Measurements from ENCODE around the gene INPP5A. TPM values are rescaled to one million over a fixed set of nuclear protein-coding genes. Genes with fewer than 3 reads are reported as not detected.
"Not testable (repeated sequence)": the region's sequence is repeated elsewhere in the genome, so short reads cannot be mapped to it uniquely, and the experiment has no call there.

The INPP5A gene
- polyA plus RNA-seq, 4 donors = 21.1 to 25.0 (median 22.8) TPM

DNA sequence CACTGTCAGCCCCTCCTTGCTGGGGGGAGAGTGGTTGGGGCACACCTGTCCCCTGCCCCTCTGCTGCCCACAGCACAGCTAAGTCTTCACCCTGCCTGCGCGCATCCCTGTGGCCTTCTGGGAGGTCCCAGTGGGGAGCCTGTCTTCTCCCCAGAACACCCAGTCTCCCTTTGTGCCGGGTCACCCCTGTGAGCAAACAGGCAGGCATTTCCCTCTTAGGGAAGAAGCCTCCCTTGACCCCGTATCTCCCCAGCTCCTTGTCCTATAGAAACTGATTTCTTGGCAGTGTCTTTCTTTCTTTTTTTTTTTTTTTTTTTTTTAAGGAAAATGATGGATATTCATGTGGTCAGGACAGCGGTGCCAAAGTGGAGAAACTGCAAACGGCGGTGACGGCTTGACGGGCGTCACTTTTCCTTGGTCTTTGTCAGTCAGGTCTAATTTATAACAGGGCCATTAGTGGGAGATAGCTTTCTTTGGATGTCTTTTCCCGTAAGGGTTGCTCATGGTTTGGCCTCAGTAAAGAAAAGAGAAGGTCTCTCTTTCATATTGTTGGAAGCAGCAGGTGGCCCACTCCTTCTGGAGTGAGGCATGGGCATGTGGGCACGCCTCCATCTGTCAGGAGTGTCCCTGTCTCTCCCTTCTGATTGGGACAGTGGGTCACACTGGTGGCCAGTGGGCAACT is 133.1 kb downstream of the INPP5A start:
- DNase-seq (no peak), FAIRE-seq (no peak)
- Histone ChIP-seq H3K27me3 (ENCODE audit: control insufficient read depth in 3 of 3, insufficient read depth in 3 of 3, low read length in 3 of 3) (no peaks in the 10 kb centered on the region), H3K4me3 (ENCODE audit: low read depth in 1 of 3, low read length in 3 of 3) (no peak overlapping the region), H3K9me3 (ENCODE audit: control insufficient read depth in 2 of 2, insufficient read depth in 1 of 2, low read depth in 1 of 2, low read length in 1 of 2) (peaks cover 0 to 2% of the 10 kb centered on the region in 2 donors), H3K4me1 (ENCODE audit: control insufficient read depth in 3 of 3, insufficient read depth in 2 of 3, low read depth in 1 of 3, low read length in 2 of 3) (no peaks in the 10 kb centered on the region), H3K36me3 (ENCODE audit: control insufficient read depth in 3 of 3, insufficient read depth in 2 of 3, low read depth in 1 of 3, low read length in 3 of 3) (peaks cover 0 to 11% (median 0%) of the 10 kb centered on the region in 3 donors), H3K27ac (ENCODE audit: low read depth in 1 of 3, low read length in 2 of 3) (no peak overlapping the region)
- 93 to 96% (median 94%) methylated on average over 12 of the region's 12 CpGs for WGBS, 3 donors

GRCh38 chr10:132671228-132672154 is 133.9 kb downstream of the INPP5A start:
- no peaks in the 10 kb centered on the region for H3K27me3 ChIP-seq (ENCODE audit: control insufficient read depth in 3 of 3, insufficient read depth in 3 of 3, low read length in 3 of 3)
- 84 to 90% (median 85%) methylated on average over 22 to 25 of the region's 25 CpGs for WGBS, 3 donors
- no peak overlapping the region for H3K4me3 ChIP-seq (ENCODE audit: low read depth in 1 of 3, low read length in 3 of 3)
- DNase-seq (peak in 1 of 2 donors; percentile 19), FAIRE-seq (no peak)
- H3K27ac ChIP-seq (ENCODE audit: low read depth in 1 of 3, low read length in 2 of 3) = no peak overlapping the region
- H3K4me1 ChIP-seq (ENCODE audit: control insufficient read depth in 3 of 3, insufficient read depth in 2 of 3, low read depth in 1 of 3, low read length in 2 of 3) = no peaks in the 10 kb centered on the region
- H3K9me3 ChIP-seq (ENCODE audit: control insufficient read depth in 2 of 2, insufficient read depth in 1 of 2, low read depth in 1 of 2, low read length in 1 of 2) = peaks cover 0 to 2% of the 10 kb centered on the region in 2 donors
- H3K36me3 ChIP-seq (ENCODE audit: control insufficient read depth in 3 of 3, insufficient read depth in 2 of 3, low read depth in 1 of 3, low read length in 3 of 3) = peaks cover 0 to 11% (median 0%) of the 10 kb centered on the region in 3 donors

GRCh38 chr10:132673746-132674145 is 136.2 kb downstream of the INPP5A start:
- 96 to 99% (median 98%) methylated on average over 4 of the region's 4 CpGs for WGBS, 3 donors
- not testable (repeated sequence) for DNase-seq; H3K4me3 ChIP-seq (ENCODE audit: low read depth in 1 of 3, low read length in 3 of 3); H3K27ac ChIP-seq (ENCODE audit: low read depth in 1 of 3, low read length in 2 of 3); H3K9me3 ChIP-seq (ENCODE audit: control insufficient read depth in 2 of 2, insufficient read depth in 1 of 2, low read depth in 1 of 2, low read length in 1 of 2); H3K27me3 ChIP-seq (ENCODE audit: control insufficient read depth in 3 of 3, insufficient read depth in 3 of 3, low read length in 3 of 3); H3K4me1 ChIP-seq (ENCODE audit: control insufficient read depth in 3 of 3, insufficient read depth in 2 of 3, low read depth in 1 of 3, low read length in 2 of 3); FAIRE-seq
- H3K36me3 ChIP-seq (ENCODE audit: control insufficient read depth in 3 of 3, insufficient read depth in 2 of 3, low read depth in 1 of 3, low read length in 3 of 3) = peaks cover 0 to 18% (median 0%) of the 10 kb centered on the region in 3 donors

GRCh38 chr10:132674311-132674710 is 136.7 kb downstream of the INPP5A start:
- no peak for DNase-seq
- FAIRE-seq = no peak
- no peaks in the 10 kb centered on the region for H3K27me3 ChIP-seq (ENCODE audit: control insufficient read depth in 3 of 3, insufficient read depth in 3 of 3, low read length in 3 of 3)
- peaks cover 0 to 2% of the 10 kb centered on the region in 2 donors for H3K9me3 ChIP-seq (ENCODE audit: control insufficient read depth in 2 of 2, insufficient read depth in 1 of 2, low read depth in 1 of 2, low read length in 1 of 2)
- H3K4me1 ChIP-seq (ENCODE audit: control insufficient read depth in 3 of 3, insufficient read depth in 2 of 3, low read depth in 1 of 3, low read length in 2 of 3) = no peaks in the 10 kb centered on the region
- no peak overlapping the region for H3K4me3 ChIP-seq (ENCODE audit: low read depth in 1 of 3, low read length in 3 of 3)
- H3K27ac ChIP-seq (ENCODE audit: low read depth in 1 of 3, low read length in 2 of 3) = no peak overlapping the region
- H3K36me3 ChIP-seq (ENCODE audit: control insufficient read depth in 3 of 3, insufficient read depth in 2 of 3, low read depth in 1 of 3, low read length in 3 of 3) = peaks cover 0 to 16% (median 0%) of the 10 kb centered on the region in 3 donors
- 90 to 96% (median 92%) methylated on average over 9 of the region's 9 CpGs for WGBS, 3 donors

DNA sequence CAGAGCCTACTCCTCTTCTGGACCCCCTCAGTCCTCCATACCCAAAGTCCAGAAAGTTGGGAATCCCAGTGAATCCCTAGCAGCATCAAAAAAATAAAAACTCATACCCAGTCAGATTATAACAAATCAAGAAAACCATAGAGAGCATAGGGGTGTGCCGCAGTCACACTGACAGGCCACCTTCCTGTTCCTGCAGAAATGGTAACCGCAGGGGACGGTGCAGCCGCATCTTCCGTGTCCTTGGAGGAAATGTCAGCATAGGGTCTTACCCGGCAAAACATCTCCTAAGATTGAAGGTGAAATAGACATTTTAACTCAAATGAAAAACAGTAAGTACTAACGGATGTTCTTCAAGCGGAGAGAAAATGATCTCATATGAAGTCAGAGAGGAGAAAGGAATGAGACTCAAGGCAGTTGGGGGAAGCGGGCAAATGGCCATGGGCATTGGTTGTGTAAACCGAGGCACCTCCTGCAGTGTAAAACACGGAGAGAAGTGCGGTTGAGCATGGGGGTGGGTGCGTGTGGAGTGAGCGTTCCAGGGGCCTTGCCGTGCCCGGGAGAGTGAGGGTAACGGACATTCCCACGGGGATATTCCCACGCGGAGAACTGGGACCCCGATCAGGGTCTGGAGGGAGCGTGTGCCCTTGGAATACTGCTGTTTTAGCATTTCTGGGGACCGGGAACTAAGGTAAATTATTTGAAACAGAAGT is 137.6 kb downstream of the INPP5A start:
- no peak for DNase-seq
- Histone ChIP-seq H3K27ac (ENCODE audit: low read depth in 1 of 3, low read length in 2 of 3) (no peak overlapping the region), H3K4me3 (ENCODE audit: low read depth in 1 of 3, low read length in 3 of 3) (no peak overlapping the region), H3K36me3 (ENCODE audit: control insufficient read depth in 3 of 3, insufficient read depth in 2 of 3, low read depth in 1 of 3, low read length in 3 of 3) (peaks cover 0 to 16% (median 0%) of the 10 kb centered on the region in 3 donors), H3K9me3 (ENCODE audit: control insufficient read depth in 2 of 2, insufficient read depth in 1 of 2, low read depth in 1 of 2, low read length in 1 of 2) (peaks cover 0 to 2% of the 10 kb centered on the region in 2 donors), H3K27me3 (ENCODE audit: control insufficient read depth in 3 of 3, insufficient read depth in 3 of 3, low read length in 3 of 3) (no peaks in the 10 kb centered on the region), H3K4me1 (ENCODE audit: control insufficient read depth in 3 of 3, insufficient read depth in 2 of 3, low read depth in 1 of 3, low read length in 2 of 3) (no peaks in the 10 kb centered on the region)
- WGBS, 3 donors = 93 to 97% (median 94%) methylated on average over 23 of the region's 23 CpGs
- no peak for FAIRE-seq

DNA sequence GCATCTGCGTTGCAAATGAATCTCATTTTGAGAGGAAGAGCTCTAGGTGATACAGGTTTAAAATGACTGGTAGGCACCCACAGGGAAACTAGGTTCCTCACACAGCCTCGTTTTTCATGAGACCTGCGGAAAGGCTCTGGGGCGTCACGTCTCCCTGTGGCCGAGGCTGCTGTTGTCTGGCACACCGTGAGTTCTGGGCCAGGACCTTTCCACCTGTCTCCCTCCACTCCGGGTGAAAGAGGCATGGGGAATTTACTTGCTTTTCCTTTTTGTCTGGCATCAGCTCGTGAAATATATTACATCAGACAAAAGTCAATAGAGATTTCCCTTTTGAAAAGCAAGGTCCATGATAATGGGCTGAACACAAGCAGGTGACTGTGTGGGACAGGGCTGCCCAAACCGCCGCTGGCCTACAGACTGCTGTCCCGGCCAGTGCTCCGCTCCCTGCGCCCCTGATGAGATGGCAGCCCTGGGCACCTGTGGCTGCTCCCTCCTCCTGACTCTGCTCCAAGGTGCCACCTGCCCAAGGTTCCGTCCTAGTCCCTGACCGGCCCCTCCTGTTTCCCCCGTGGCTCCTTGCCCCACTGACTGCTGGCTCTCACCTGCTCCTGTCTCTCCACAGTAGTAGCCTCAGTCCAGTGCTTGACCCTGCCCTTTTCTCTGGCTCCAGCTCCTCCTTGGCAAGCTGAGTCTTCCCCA is 138.8 kb downstream of the INPP5A start:
- Histone ChIP-seq H3K4me3 (ENCODE audit: low read depth in 1 of 3, low read length in 3 of 3) (no peak overlapping the region), H3K27ac (ENCODE audit: low read depth in 1 of 3, low read length in 2 of 3) (no peak overlapping the region), H3K27me3 (ENCODE audit: control insufficient read depth in 3 of 3, insufficient read depth in 3 of 3, low read length in 3 of 3) (no peaks in the 10 kb centered on the region), H3K9me3 (ENCODE audit: control insufficient read depth in 2 of 2, insufficient read depth in 1 of 2, low read depth in 1 of 2, low read length in 1 of 2) (no peaks in the 10 kb centered on the region), H3K36me3 (ENCODE audit: control insufficient read depth in 3 of 3, insufficient read depth in 2 of 3, low read depth in 1 of 3, low read length in 3 of 3) (peaks cover 0 to 11% (median 0%) of the 10 kb centered on the region in 3 donors), H3K4me1 (ENCODE audit: control insufficient read depth in 3 of 3, insufficient read depth in 2 of 3, low read depth in 1 of 3, low read length in 2 of 3) (no peaks in the 10 kb centered on the region)
- WGBS, 3 donors = 78 to 90% (median 85%) methylated on average over 17 of the region's 17 CpGs
- FAIRE-seq (no peak), DNase-seq (no peak)

- Histone ChIP-seq H3K9me3 (ENCODE audit: control insufficient read depth in 2 of 2, insufficient read depth in 1 of 2, low read depth in 1 of 2, low read length in 1 of 2) (no peaks in the 10 kb centered on the region), H3K4me3 (ENCODE audit: low read depth in 1 of 3, low read length in 3 of 3) (no peak overlapping the region), H3K4me1 (ENCODE audit: control insufficient read depth in 3 of 3, insufficient read depth in 2 of 3, low read depth in 1 of 3, low read length in 2 of 3) (no peaks in the 10 kb centered on the region), H3K27ac (ENCODE audit: low read depth in 1 of 3, low read length in 2 of 3) (no peak overlapping the region), H3K36me3 (ENCODE audit: control insufficient read depth in 3 of 3, insufficient read depth in 2 of 3, low read depth in 1 of 3, low read length in 3 of 3) (peaks cover 0 to 8% (median 0%) of the 10 kb centered on the region in 3 donors), H3K27me3 (ENCODE audit: control insufficient read depth in 3 of 3, insufficient read depth in 3 of 3, low read length in 3 of 3) (no peaks in the 10 kb centered on the region)
- FAIRE-seq (no peak), DNase-seq (no peak)
- 87 to 95% (median 94%) methylated on average over 4 of the region's 4 CpGs for WGBS, 3 donors
Measured at GRCh38 chr10:132677096-132677472, 139.5 kb downstream of the INPP5A start.
